ENCODE measurements around the gene SERPIND1. TPM values are rescaled to one million over a fixed set of nuclear protein-coding genes. Genes with fewer than 3 reads are reported as not detected.

SERPIND1 gene
- total and polyA plus RNA-seq, 2 of the 8 experiments (the other 6 are each of a cell fraction or from before 2014, with no cell fraction given): not detected

DNA sequence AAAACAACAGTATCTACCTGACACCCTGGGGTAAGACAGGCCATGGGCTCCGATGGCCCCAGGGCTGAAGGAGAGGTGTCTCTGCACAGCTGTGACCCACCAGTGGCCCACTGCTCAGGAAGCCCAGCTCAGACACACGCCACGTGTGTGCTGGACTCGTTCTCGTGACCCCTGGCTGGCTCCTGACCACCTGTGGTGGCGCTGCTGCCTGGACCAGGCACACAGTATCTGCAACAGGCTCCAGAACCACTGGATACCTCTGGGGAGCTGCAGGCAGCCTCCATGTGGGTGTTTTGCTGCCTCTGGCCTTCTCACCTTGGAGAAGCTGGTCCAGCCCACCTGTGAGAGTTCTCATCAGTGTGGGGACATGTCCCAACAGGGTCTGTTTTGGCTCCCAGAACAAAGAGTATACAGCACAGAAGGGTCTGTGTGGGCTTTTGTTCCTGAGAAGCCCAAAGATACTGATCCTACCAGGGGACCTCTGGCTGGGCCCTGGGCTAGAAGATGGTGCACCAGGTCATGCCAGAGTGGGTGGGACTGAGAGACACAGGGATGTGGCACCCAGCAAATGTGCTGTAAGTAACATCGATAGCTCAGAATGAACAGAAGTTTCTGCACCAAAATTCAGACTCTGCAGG lies 21.7 kb upstream of the SERPIND1 start:
- Histone ChIP-seq H2BK5ac (ENCODE audit: low read depth, low read length) (no peak overlapping the region), H4K5ac (ENCODE audit: insufficient read length, low read depth, low read length) (no peak overlapping the region), H3K27ac (ENCODE audit: low read depth, low read length) (no peak overlapping the region), H3K56ac (replicated peaks; ENCODE audit: insufficient read length, low read depth, low read length) (no peak overlapping the region), H3K14ac (ENCODE audit: insufficient read length) (no peak overlapping the region), H2BK12ac (ENCODE audit: low read depth, low read length) (no peak overlapping the region), H2BK120ac (replicated peaks; ENCODE audit: low read depth, low read length) (no peak overlapping the region), H3K4me2 (ENCODE audit: insufficient read depth in 1 of 2, low read depth in 2 of 2, low read length in 2 of 2) (no peak overlapping the region), H3K4me1 (replicated peaks in 1 of 4; ENCODE audit: control insufficient read depth in 3 of 4, insufficient read depth in 4 of 4, low read length in 3 of 4) (no peaks in the 10 kb centered on the region), H3K79me2 (ENCODE audit: control insufficient read depth in 1 of 2, insufficient read depth in 2 of 2, low read length in 2 of 2) (no peaks in the 10 kb centered on the region), H3K4me3 (ENCODE audit: extremely low read depth in 1 of 4, insufficient read depth in 2 of 4, low read depth in 3 of 4, low read length in 4 of 4) (no peak overlapping the region), H3K18ac (ENCODE audit: extremely low read depth, low read length) (no peak overlapping the region), H3K9me3 (ENCODE audit: insufficient read depth in 2 of 2, low read depth in 1 of 2, low read length in 1 of 2) (no peaks in the 10 kb centered on the region), H3K4ac (replicated peaks; ENCODE audit: insufficient read length, low read depth, low read length) (no peak overlapping the region), H3K27me3 (replicated peaks in 1 of 4; ENCODE audit: control insufficient read depth in 3 of 4, extremely low read depth in 1 of 4, insufficient read depth in 3 of 4, low read length in 3 of 4) (no peaks in the 10 kb centered on the region), H3K79me1 (ENCODE audit: low read depth, low read length) (no peaks in the 10 kb centered on the region), H2BK15ac (ENCODE audit: low read length) (no peak overlapping the region), H2AK5ac (ENCODE audit: low read depth, low read length) (no peak overlapping the region), H3K23ac (ENCODE audit: insufficient read length) (no peak overlapping the region), H3K36me3 (ENCODE audit: control insufficient read depth in 2 of 4, insufficient read depth in 4 of 4, low read length in 3 of 4) (no peaks in the 10 kb centered on the region; a peak in 1 of 8 replicates), H2AFZ (ENCODE audit: low read length) (no peak overlapping the region), H3K9ac (replicated peaks in 1 of 4; ENCODE audit: extremely low read depth in 1 of 4, low read depth in 3 of 4, low read length in 3 of 4) (no peak overlapping the region), H4K20me1 (replicated peaks in 1 of 2; ENCODE audit: control insufficient read depth in 1 of 2, insufficient read depth in 2 of 2, low read length in 2 of 2) (peaks cover 2 to 7% of the 10 kb centered on the region in 2 experiments), H3K23me2 (ENCODE audit: low read depth, low read length) (no peaks in the 10 kb centered on the region), H2BK20ac (ENCODE audit: low read length) (no peak overlapping the region), H4K8ac (ENCODE audit: extremely low read depth, insufficient read depth, low read length) (peak overlapping the region; percentile 43; the same call in 1 of the 2 replicates), H4K91ac (replicated peaks; ENCODE audit: insufficient read length, low read length) (no peak overlapping the region)
- POLR2A ChIA-PET (ENCODE audit: partially characterized antibody): no interaction called here
- 89% methylated on average over 7 of the region's 7 CpGs; no CpG with 5 or more reads in 1 of the 2 experiments for WGBS, 2 experiments (ENCODE audit: extremely low coverage in 1 of 2, insufficient coverage in 1 of 2, insufficient read length in 1 of 2, insufficient replicate concordance in 2 of 2, low coverage in 1 of 2, low lambda C conversion rate in 2 of 2, missing lambda C conversion rate in 1 of 2)
- no peak for FAIRE-seq
- CTCF ChIA-PET (ENCODE audit: partially characterized antibody): interaction anchor here (1.0 to 3.8 kb wide), 5 partner anchors 11 to 134 kb away, joined by 3 to 28 read pairs (median 3); no protein-coding TSS in a partner anchor
- DNase-seq (ENCODE audit: low read depth in 1 of 2, low spot score in 2 of 2): no peak
- TF ChIP-seq TAF7 (optimal IDR thresholded peaks at IDR 0.05; ENCODE audit: borderline replicate concordance, low read depth, low read length) (no peak), GTF2F1 (IDR thresholded peaks at IDR 0.05; ENCODE audit: borderline replicate concordance, low read depth, low read length) (no peak), PHF8 (conservative IDR thresholded peaks at IDR 0.05; ENCODE audit: low read depth, low read length) (no peak), TBP (IDR thresholded peaks at IDR 0.05; ENCODE audit: low read depth, low read length) (no peak), RXRA (IDR thresholded peaks at IDR 0.05; ENCODE audit: insufficient read depth, low read depth, low read length) (no peak), RBBP5 (IDR thresholded peaks at IDR 0.05; ENCODE audit: borderline replicate concordance, low read depth, low read length) (no peak), KDM4A (IDR thresholded peaks at IDR 0.05; ENCODE audit: low read depth, low read length, severe bottlenecking) (no peak), SP1 (IDR thresholded peaks at IDR 0.05; ENCODE audit: low read depth, low read length) (no peak), SP2 (IDR thresholded peaks at IDR 0.05; ENCODE audit: low read length) (no peak), TCF12 (IDR thresholded peaks at IDR 0.05; ENCODE audit: low read depth, low read length) (no peak), SP4 (IDR thresholded peaks at IDR 0.05; ENCODE audit: low read length) (no peak), CBX5 (IDR thresholded peaks at IDR 0.05; ENCODE audit: low read depth, low read length) (no peak)
- TF ChIP-seq, protein P1, sequence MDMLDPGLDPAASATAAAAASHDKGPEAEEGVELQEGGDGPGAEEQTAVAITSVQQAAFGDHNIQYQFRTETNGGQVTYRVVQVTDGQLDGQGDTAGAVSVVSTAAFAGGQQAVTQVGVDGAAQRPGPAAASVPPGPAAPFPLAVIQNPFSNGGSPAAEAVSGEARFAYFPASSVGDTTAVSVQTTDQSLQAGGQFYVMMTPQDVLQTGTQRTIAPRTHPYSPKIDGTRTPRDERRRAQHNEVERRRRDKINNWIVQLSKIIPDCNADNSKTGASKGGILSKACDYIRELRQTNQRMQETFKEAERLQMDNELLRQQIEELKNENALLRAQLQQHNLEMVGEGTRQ (IDR thresholded peaks at IDR 0.05; ENCODE audit: low read length): no peak

All from H1 (cell line).